Loucy (cell line): ENCODE data around the gene MAMLD1.

Source experiments
- H2AFZ ChIP-seq: fragments of 200-600 bp; sonication (generic); 2 replicates; pipeline ENCODE4 v1.6.0; 2016; ENCODE audit warnings: antibody characterized with exemption, mild to moderate bottlenecking, low read length, moderate library complexity
- H3F3A ChIP-seq: fragments of 200-600 bp; 2 replicates; pipeline ENCODE4 v1.6.0; 2016; ENCODE audit warnings: antibody characterized with exemption, low read depth, mild to moderate bottlenecking
- H3K27me3 ChIP-seq: fragments of 200-600 bp; sonication (generic); 2 replicates; pipeline ENCODE4 v1.6.1; 2014; ENCODE audit warnings: low read length, mild to moderate bottlenecking; ENCODE audit not compliant: insufficient read depth, poor library complexity, severe bottlenecking
- H3K36me3 ChIP-seq: fragments of 200-600 bp; sonication (generic); 2 replicates; pipeline ENCODE4 v1.6.1; 2016; ENCODE audit warnings: low read length; ENCODE audit not compliant: insufficient read depth
- H3K4me1 ChIP-seq: fragments of 200-600 bp; sonication (generic); 2 replicates; pipeline ENCODE4 v1.5.1; 2014; ENCODE audit warnings: low read length, mild to moderate bottlenecking; ENCODE audit not compliant: insufficient read depth, poor library complexity, severe bottlenecking
- H3K4me2 ChIP-seq: fragments of 200-600 bp; sonication (generic); 2 replicates; pipeline ENCODE4 v1.6.0; 2014; ENCODE audit warnings: antibody characterized with exemption, low read length, low read depth, mild to moderate bottlenecking; ENCODE audit not compliant: poor library complexity, severe bottlenecking
- H3K4me3 ChIP-seq: fragments of 200-600 bp; sonication (generic); 2 replicates; pipeline ENCODE4 v1.5.1; 2014; ENCODE audit warnings: low read length, mild to moderate bottlenecking, mixed read lengths; ENCODE audit not compliant: poor library complexity, severe bottlenecking
- H3K79me2 ChIP-seq: fragments of 200-600 bp; sonication (generic); 2 replicates; pipeline ENCODE4 v1.6.1; 2014; ENCODE audit warnings: low read length; ENCODE audit not compliant: insufficient read depth
- H3K9ac ChIP-seq: fragments of 200-600 bp; sonication (generic); 2 replicates; pipeline ENCODE4 v1.6.0; 2014; ENCODE audit warnings: mild to moderate bottlenecking, low read depth, low read length, moderate library complexity; ENCODE audit not compliant: poor library complexity, severe bottlenecking
- H3K9me2 ChIP-seq: fragments of 200-600 bp; sonication (generic); replicated peaks from 2 replicates; pipeline ENCODE4 v1.6.1; 2016; ENCODE audit warnings: low read depth, low read length, mixed read lengths
- H3K9me3 ChIP-seq: fragments of 200-600 bp; sonication (generic); 2 replicates; pipeline ENCODE4 v1.6.1; 2014; ENCODE audit warnings: mild to moderate bottlenecking, antibody characterized with exemption, low read length, low read depth; ENCODE audit not compliant: insufficient read depth
- H4K20me1 ChIP-seq: fragments of 200-600 bp; sonication (generic); 2 replicates; pipeline ENCODE4 v1.6.0; 2014; ENCODE audit warnings: antibody characterized with exemption, low read length, mild to moderate bottlenecking; ENCODE audit not compliant: insufficient read depth, poor library complexity, severe bottlenecking
- CTCF ChIP-seq: fragments of 200-600 bp; sonication (generic); conservative IDR thresholded peaks from 2 replicates; pipeline ENCODE4 v1.5.1; 2014; ENCODE audit warnings: mild to moderate bottlenecking, antibody characterized with exemption, low read length
- EZH2phosphoT487 ChIP-seq: fragments of 200-600 bp; IDR thresholded peaks from 2 replicates; pipeline ENCODE4 v1.6.1; 2018; ENCODE audit warnings: antibody characterized with exemption, mild to moderate bottlenecking, moderate library complexity, borderline replicate concordance

The MAMLD1 gene

GRCh38 chrX:150362599-150363481 is at the start of gene MAMLD1:
Gene MAMLD1 (plus strand): TSS chrX:150363317. CDS start chrX:150445517, 82,200 bp downstream.
- Histone ChIP-seq H3K4me2 (peak within 1 kb of the TSS; percentile 85), H3K4me1 (no peaks in the 10 kb centered on the region), H4K20me1 (no peaks in the 10 kb centered on the region), H3K9ac (peak within 1 kb of the TSS; percentile 77), H3F3A (no peaks in the 10 kb centered on the region), H3K9me3 (no peaks in the 10 kb centered on the region), H3K9me2 (no peaks in the 10 kb centered on the region), H3K27me3 (no peaks in the 10 kb centered on the region), H2AFZ (peak within 1 kb of the TSS; percentile 83), H3K79me2 (no peaks in the 10 kb centered on the region), H3K4me3 (peak within 1 kb of the TSS; percentile 87), H3K36me3 (no peaks in the 10 kb centered on the region)
- TF ChIP-seq CTCF (no peak), EZH2phosphoT487 (no peak)

GRCh38 chrX:150313514-150313913 is 49.6 kb upstream of the MAMLD1 start:
- Histone ChIP-seq H3K79me2 (no peaks in the 10 kb centered on the region), H3K36me3 (no peaks in the 10 kb centered on the region), H3K4me1 (peaks cover 12% of the 10 kb centered on the region), H3K9ac (no peak overlapping the region), H3K27me3 (no peaks in the 10 kb centered on the region), H3K4me2 (no peak overlapping the region), H3K9me3 (no peaks in the 10 kb centered on the region), H3K9me2 (no peaks in the 10 kb centered on the region), H4K20me1 (no peaks in the 10 kb centered on the region), H3K4me3 (no peak overlapping the region), H3F3A (no peaks in the 10 kb centered on the region), H2AFZ (no peak overlapping the region)
- TF ChIP-seq CTCF = no peak
- no peak for TF ChIP-seq EZH2phosphoT487

GRCh38 chrX:150314186-150314585 is 48.9 kb upstream of the MAMLD1 start:
- no peaks in the 10 kb centered on the region for H3K9me2 ChIP-seq
- H3K4me3 ChIP-seq = no peak overlapping the region
- H3K27me3 ChIP-seq = no peaks in the 10 kb centered on the region
- H3K9ac ChIP-seq = no peak overlapping the region
- no peaks in the 10 kb centered on the region for H3K79me2 ChIP-seq
- TF ChIP-seq CTCF = no peak
- TF ChIP-seq EZH2phosphoT487 = no peak
- H3K36me3 ChIP-seq = no peaks in the 10 kb centered on the region
- peaks cover 5% of the 10 kb centered on the region for H3K4me1 ChIP-seq
- no peaks in the 10 kb centered on the region for H3F3A ChIP-seq
- H2AFZ ChIP-seq = no peak overlapping the region
- no peak overlapping the region for H3K4me2 ChIP-seq
- no peaks in the 10 kb centered on the region for H4K20me1 ChIP-seq
- no peaks in the 10 kb centered on the region for H3K9me3 ChIP-seq
